H1 (cell line): Measurements from ENCODE around the gene ARID2. TPM values are rescaled to one million over a fixed set of nuclear protein-coding genes. Genes with fewer than 3 reads are reported as not detected.

Experiments
- BACH1 ChIP-seq: IDR thresholded peaks from 2 replicates; pipeline ENCODE4 v1.6.1; 2012; ENCODE audit warnings: low read length, improper control_type of control experiment
- CHD2 ChIP-seq: IDR thresholded peaks from 2 replicates; pipeline ENCODE4 v1.6.1; 2012; ENCODE audit warnings: low read length, improper control_type of control experiment
- CREB1 ChIP-seq: IDR thresholded peaks from 2 replicates; pipeline ENCODE4 v1.6.1; 2012; ENCODE audit warnings: inconsistent platforms
- CTBP2 ChIP-seq: IDR thresholded peaks from 2 replicates; pipeline ENCODE4 v1.7.0; 2011; ENCODE audit warnings: borderline replicate concordance, mild to moderate bottlenecking, moderate library complexity, mixed read lengths, low read length; ENCODE audit not compliant: insufficient read depth, insufficient read length
- GTF2F1 ChIP-seq: IDR thresholded peaks from 2 replicates; pipeline ENCODE4 v1.6.1; 2012; ENCODE audit warnings: low read depth, low read length, improper control_type of control experiment, borderline replicate concordance
- JUN ChIP-seq: IDR thresholded peaks from 2 replicates; pipeline ENCODE4 v1.6.1; 2011; ENCODE audit warnings: low read depth, mild to moderate bottlenecking, improper control_type of control experiment, low read length
- JUND ChIP-seq: IDR thresholded peaks from 2 replicates; pipeline ENCODE4 v1.6.1; 2011; ENCODE audit warnings: mild to moderate bottlenecking, improper control_type of control experiment, low read length
- KDM1A ChIP-seq: fragments of 200-600, 300-600 bp; sonication (generic); IDR thresholded peaks from 2 replicates; pipeline ENCODE4 v1.7.1; 2016; ENCODE audit warnings: mild to moderate bottlenecking, low read length, borderline replicate concordance
- RFX5 ChIP-seq: IDR thresholded peaks from 2 replicates; pipeline ENCODE4 v1.6.1; 2011; ENCODE audit warnings: low read depth, low read length, improper control_type of control experiment, borderline replicate concordance
- SAP30 ChIP-seq: fragments of 300-600 bp; sonication (generic); IDR thresholded peaks from 2 replicates; pipeline ENCODE4 v1.7.1; 2012; ENCODE audit warnings: low read length, moderate library complexity, mild to moderate bottlenecking, inconsistent platforms; ENCODE audit not compliant: insufficient read depth, insufficient replicate concordance
- SRF ChIP-seq: IDR thresholded peaks from 2 replicates; pipeline ENCODE4 v1.6.1; 2011; ENCODE audit warnings: mild to moderate bottlenecking, low read depth, low read length, moderate library complexity
- polyA plus RNA-seq, 7 experiments: library from polyadenylated mRNA; depleted of rRNA in 3 of 7; stranded (reverse) in 5 of 7; unstranded in 2 of 7; fragments of >200 nt in 5 of 7; fragments of 200-250 nt in 2 of 7; gene quantifications; 1 replicate in 5 of 7; 2 replicates in 1 of 7; 4 replicates in 1 of 7; pipeline versions ENCODE4 v1.2.1 to v1.2.3, GENCODE V29; 2011 to 2013; ENCODE audit warnings: missing spikeins in 2 of 7, mixed read lengths in 2 of 7
- total RNA-seq: library from RNA; stranded (reverse); fragmentation: NEBNext Ultra II Directional; extraction: Animal tissue kit (Norgen Biotek cat#: 25700); gene quantifications from 2 replicates; pipeline ENCODE4 v1.2.1, GENCODE V29; 2021
- TF ChIP-seq, protein P1 (sequence below): fragments of 300-600 bp; sonication (generic); IDR thresholded peaks from 2 replicates; pipeline ENCODE4 v1.7.1; 2012; ENCODE audit warnings: low read length, moderate library complexity, mild to moderate bottlenecking, inconsistent platforms; ENCODE audit not compliant: insufficient replicate concordance
- TF ChIP-seq, protein P2 (sequence below): IDR thresholded peaks from 2 replicates; pipeline ENCODE4 v1.6.1; 2012; ENCODE audit warnings: inconsistent platforms

Gene ARID2
- total and polyA plus RNA-seq, 2 of the 8 experiments (the other 6 are each of a cell fraction or from before 2014, with no cell fraction given) = 32.0 to 45.2 TPM

DNA sequence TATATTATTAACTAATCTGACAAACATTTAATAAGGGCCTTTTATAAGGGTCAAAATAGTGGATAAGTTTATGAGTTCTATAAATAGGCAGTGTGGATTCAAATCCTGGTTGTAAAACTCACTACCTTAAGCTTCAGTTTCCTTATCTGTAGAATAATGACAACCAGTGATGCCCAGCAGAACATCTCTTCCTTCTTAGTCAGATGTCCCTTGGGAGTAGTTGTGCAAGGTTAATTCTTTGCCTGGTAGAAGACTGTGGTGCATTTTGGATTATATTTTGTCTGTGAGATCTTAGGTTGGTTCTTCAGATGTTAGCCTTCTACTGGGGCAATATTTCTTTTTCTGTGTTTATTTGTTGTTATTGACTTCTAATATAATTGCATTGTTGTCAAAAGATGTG is 59.5 kb downstream of the ARID2 start (continued):
- TF ChIP-seq, protein P1, sequence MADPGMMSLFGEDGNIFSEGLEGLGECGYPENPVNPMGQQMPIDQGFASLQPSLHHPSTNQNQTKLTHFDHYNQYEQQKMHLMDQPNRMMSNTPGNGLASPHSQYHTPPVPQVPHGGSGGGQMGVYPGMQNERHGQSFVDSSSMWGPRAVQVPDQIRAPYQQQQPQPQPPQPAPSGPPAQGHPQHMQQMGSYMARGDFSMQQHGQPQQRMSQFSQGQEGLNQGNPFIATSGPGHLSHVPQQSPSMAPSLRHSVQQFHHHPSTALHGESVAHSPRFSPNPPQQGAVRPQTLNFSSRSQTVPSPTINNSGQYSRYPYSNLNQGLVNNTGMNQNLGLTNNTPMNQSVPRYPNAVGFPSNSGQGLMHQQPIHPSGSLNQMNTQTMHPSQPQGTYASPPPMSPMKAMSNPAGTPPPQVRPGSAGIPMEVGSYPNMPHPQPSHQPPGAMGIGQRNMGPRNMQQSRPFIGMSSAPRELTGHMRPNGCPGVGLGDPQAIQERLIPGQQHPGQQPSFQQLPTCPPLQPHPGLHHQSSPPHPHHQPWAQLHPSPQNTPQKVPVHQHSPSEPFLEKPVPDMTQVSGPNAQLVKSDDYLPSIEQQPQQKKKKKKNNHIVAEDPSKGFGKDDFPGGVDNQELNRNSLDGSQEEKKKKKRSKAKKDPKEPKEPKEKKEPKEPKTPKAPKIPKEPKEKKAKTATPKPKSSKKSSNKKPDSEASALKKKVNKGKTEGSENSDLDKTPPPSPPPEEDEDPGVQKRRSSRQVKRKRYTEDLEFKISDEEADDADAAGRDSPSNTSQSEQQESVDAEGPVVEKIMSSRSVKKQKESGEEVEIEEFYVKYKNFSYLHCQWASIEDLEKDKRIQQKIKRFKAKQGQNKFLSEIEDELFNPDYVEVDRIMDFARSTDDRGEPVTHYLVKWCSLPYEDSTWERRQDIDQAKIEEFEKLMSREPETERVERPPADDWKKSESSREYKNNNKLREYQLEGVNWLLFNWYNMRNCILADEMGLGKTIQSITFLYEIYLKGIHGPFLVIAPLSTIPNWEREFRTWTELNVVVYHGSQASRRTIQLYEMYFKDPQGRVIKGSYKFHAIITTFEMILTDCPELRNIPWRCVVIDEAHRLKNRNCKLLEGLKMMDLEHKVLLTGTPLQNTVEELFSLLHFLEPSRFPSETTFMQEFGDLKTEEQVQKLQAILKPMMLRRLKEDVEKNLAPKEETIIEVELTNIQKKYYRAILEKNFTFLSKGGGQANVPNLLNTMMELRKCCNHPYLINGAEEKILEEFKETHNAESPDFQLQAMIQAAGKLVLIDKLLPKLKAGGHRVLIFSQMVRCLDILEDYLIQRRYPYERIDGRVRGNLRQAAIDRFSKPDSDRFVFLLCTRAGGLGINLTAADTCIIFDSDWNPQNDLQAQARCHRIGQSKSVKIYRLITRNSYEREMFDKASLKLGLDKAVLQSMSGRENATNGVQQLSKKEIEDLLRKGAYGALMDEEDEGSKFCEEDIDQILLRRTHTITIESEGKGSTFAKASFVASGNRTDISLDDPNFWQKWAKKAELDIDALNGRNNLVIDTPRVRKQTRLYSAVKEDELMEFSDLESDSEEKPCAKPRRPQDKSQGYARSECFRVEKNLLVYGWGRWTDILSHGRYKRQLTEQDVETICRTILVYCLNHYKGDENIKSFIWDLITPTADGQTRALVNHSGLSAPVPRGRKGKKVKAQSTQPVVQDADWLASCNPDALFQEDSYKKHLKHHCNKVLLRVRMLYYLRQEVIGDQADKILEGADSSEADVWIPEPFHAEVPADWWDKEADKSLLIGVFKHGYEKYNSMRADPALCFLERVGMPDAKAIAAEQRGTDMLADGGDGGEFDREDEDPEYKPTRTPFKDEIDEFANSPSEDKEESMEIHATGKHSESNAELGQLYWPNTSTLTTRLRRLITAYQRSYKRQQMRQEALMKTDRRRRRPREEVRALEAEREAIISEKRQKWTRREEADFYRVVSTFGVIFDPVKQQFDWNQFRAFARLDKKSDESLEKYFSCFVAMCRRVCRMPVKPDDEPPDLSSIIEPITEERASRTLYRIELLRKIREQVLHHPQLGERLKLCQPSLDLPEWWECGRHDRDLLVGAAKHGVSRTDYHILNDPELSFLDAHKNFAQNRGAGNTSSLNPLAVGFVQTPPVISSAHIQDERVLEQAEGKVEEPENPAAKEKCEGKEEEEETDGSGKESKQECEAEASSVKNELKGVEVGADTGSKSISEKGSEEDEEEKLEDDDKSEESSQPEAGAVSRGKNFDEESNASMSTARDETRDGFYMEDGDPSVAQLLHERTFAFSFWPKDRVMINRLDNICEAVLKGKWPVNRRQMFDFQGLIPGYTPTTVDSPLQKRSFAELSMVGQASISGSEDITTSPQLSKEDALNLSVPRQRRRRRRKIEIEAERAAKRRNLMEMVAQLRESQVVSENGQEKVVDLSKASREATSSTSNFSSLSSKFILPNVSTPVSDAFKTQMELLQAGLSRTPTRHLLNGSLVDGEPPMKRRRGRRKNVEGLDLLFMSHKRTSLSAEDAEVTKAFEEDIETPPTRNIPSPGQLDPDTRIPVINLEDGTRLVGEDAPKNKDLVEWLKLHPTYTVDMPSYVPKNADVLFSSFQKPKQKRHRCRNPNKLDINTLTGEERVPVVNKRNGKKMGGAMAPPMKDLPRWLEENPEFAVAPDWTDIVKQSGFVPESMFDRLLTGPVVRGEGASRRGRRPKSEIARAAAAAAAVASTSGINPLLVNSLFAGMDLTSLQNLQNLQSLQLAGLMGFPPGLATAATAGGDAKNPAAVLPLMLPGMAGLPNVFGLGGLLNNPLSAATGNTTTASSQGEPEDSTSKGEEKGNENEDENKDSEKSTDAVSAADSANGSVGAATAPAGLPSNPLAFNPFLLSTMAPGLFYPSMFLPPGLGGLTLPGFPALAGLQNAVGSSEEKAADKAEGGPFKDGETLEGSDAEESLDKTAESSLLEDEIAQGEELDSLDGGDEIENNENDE = no peak
- no peak for TF ChIP-seq KDM1A
- TF ChIP-seq GTF2F1 = no peak
- no peak for TF ChIP-seq SAP30
- no peak for TF ChIP-seq JUN
- TF ChIP-seq SRF = no peak
- no peak for TF ChIP-seq JUND
- no peak for TF ChIP-seq CREB1
- no peak for TF ChIP-seq RFX5
- TF ChIP-seq CTBP2 = no peak
- TF ChIP-seq BACH1 = no peak
- TF ChIP-seq CHD2 = no peak
- TF ChIP-seq, protein P2, sequence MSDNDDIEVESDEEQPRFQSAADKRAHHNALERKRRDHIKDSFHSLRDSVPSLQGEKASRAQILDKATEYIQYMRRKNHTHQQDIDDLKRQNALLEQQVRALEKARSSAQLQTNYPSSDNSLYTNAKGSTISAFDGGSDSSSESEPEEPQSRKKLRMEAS = no peak
